Stimulated activated CD4-positive, alpha-beta T cell treated with anti-CD3 and anti-CD28 coated beads, Interleukin-15, amount 100 ng/mL, for 1 hour (primary cell): Measurements from ENCODE around the gene NOTCH2NLA.
"Not testable (repeated sequence)": the region's sequence is repeated elsewhere in the genome, so short reads cannot be mapped to it uniquely, and the experiment has no call there.

Source experiments
- DNase-seq, 2 donors: peaks; one replicate each; pipeline ENCODE4 v3.0.0-alpha.2; 2020; ENCODE audit warnings: low read depth in 1 of 2, low spot score in 1 of 2

Gene NOTCH2NLA

DNA sequence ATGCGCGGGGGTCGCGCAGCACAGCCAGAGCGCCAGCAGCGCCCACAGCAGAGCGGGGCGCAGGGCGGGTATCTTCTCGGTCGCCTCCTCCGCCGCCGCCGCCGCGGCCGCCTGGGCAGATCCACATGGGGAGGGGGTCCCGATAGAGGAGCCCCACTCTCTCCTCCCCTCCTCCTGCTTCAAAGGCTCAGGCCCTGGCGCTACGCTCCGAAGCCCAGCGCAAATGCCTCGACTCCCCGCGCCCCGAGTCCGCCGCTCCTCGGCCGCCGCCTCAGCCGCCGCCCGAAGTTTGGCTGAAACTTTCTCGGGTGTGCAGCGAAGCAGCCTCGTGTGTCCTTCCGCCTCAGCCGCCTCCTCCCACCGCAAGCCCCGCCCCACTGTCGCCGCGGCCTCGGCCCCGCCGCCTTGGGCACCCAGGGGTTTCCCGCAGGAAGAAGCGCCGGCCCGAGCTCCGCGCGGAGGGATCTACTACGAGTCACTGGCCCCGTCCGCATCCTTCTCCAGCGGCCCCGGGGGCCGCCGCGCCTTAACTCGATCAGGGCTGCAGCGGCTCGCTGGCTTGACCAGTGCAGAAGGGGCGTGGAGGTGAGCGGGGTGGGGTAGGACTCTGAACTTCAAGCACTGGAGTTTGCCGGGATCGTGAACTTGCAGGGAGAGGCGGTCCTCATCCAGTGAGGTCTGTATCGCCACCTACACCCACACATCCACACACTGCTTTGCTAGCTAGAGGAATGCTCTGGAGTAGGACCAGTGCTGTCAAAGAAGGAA is at the start of gene NOTCH2NLA:
Gene NOTCH2NLA (minus strand): TSS at position 312 of the 768 bp plus-strand sequence. CDS start 39,684 bp downstream, outside the sequence.
- peak; percentile 3 to 25 for DNase-seq

DNA sequence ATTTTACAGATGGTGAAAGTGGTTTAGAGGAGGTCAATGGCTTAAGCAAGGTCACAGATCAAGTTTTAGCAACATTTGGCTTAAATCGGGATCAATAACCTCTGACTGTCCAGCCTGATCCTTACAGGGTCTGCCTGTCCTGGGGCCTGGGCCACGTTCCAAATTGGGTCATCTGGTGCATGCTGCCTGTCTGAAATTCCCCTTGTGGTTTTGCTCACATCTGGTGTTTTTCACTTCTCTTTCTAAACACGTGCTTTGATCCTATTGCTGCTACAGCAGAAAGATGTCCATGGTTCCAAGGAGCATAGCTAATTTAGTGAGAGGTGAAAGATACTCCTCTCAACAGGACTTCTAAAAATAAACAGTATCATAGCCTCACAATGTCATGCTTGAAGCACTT is 49.5 kb upstream of the NOTCH2NLA start:
- not testable (repeated sequence) for DNase-seq

GRCh38 chr1:146277087-146277486 is 48.3 kb upstream of the NOTCH2NLA start:
- DNase-seq, result not testable (repeated sequence)

DNA sequence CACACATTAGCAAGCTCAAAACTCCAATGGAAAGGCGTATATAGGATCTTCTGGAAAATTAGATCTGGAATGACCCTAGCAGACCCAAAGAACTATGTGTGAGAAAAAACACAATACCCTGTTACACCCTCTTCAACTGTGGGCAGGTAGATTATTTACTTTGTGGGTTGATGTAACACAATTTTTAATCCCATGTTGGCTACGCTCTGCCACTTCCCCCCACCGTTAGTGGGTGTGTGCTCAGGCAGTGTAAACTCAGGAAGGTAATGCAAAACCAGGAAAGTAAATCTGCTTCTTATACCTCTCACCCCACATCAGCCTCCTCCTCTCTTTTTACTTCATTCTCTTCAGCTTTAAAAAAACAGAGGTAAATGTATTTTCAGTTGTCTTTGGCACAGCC is 45.3 kb upstream of the NOTCH2NLA start:
- DNase-seq, result not testable (repeated sequence)

DNA sequence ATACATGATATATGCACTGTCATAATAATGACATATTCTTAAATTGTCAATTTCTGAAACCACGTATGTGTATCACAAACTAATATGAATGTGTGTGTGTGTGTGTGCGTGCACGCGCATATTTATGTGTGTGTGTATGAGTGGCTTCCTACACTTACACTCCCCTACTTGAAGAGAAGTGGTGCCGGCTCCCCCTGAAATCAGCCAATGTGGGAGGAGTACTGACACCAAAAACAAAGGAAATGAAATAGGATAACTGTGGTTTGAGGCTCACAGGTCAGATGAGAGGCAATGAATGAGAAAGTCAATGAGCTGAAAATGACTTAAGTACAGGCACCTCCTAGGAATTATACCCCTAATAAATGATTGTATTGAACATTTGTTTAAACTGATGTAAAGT is 44.4 kb upstream of the NOTCH2NLA start:
- not testable (repeated sequence) for DNase-seq

GRCh38 chr1:146272734-146273133 is 43.9 kb upstream of the NOTCH2NLA start:
- not testable (repeated sequence) for DNase-seq

DNA sequence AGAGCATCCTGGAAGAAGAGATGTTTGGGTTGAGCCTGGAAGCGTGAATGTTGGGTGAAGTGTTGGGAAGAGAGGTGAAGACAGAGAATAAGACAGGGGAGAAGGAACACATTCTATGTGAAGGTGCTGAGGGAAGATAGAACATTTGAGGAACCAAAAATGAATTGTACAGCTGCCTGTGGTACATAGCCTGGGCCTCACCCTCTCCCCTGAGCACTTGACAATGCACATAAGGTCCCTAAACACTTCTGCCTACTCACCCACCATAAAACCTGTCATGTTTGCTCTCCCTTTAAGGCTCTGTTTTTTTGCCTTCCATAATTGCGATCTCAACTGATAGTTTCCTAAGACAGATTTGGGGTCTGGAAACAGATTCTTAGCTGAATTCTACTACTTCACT is 43.2 kb upstream of the NOTCH2NLA start:
- not testable (repeated sequence) for DNase-seq

- DNase-seq, result not testable (repeated sequence)
Measured at GRCh38 chr1:146270129-146270528, 41.3 kb upstream of the NOTCH2NLA start.

DNA sequence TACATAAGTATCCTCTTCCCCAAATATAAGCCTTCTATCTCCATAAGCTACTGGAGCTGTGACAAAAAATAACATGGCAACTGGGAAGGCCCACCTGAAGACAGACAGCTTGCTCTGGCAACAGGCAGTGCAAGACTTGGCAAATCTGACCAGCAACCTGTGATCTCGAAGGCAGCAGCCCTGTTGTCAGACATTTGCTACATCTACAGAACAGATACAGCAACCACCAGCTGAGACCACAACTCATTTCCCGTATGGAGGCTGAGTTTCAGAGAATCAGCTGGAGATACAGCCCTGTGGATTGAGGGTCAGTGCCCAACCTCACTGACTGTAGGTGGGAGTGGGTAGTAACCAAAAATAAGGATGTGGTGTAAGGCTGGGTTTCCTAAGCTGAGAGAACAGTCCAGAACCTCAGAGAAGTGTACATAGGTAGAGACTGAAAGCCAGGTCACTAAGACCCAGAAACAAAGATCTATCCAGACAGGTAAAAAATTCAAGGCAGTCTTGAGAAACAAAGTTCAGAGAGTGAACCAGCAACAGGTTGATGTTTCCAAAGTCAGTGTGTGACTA is 37.4 kb upstream of the NOTCH2NLA start:
- DNase-seq, result not testable (repeated sequence)

GRCh38 chr1:146264761-146265160 is 35.9 kb upstream of the NOTCH2NLA start:
- DNase-seq, result not testable (repeated sequence)

GRCh38 chr1:146260006-146260730 is 31.3 kb upstream of the NOTCH2NLA start:
- DNase-seq, result not testable (repeated sequence)

DNA sequence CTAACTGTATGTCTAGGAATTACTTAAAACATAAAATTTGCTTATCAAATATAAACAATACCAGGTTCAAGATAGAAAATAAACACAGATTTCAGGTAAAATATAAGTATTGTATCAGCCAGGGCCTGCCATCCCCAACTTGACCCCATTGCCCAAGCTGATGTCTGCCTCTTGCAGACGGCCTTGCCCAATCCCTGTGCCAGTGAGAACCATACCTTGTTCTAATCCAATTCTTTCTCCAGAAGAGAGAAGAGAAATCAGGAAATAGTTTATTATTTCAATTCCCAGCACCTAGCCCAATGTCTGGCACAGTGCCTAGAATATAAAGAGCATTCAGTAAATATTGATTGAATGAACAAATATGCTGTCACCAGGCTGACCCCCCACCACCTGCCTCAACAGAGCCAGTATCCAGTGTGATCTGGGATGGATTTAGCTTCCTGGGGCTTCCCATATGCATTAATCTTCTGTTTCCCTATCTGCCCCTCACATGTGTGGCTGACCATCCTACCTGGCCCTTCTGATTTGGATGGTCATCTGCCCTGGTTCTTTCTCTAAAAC is 29.3 kb upstream of the NOTCH2NLA start:
- not testable (repeated sequence) for DNase-seq

DNA sequence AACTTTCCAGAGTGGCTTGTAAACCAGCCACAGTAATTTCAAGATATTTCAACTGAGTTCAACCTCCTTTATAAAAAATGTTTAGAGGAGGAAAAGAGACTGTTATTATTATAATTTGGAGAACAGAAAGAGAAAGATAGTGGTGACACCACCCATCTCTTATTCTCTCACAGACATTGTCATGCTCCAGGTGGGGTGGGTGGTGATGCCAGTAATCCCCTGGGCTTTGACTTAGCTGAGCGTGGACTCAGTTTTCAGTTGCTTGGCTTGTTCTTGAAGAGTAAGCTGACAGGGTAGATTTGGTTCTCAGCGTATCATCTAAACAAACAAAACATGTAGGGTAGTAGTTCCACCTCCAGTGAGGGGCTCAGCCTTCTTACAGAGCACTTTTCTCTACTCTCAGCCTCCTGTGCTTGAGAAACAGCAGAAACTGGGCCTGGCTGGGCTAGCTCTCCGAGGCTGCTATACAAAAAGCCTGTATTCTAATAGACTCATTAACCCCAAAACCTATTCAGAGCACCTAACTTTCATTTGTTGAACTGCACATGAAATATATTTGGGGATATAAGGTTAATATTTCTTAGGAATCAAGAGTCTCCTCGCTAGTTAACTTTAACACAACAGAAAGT is 25.9 kb upstream of the NOTCH2NLA start:
- not testable (repeated sequence) for DNase-seq

- not testable (repeated sequence) for DNase-seq
Measured at GRCh38 chr1:146253249-146253855, 24.5 kb upstream of the NOTCH2NLA start.

GRCh38 chr1:146251523-146251922 is 22.7 kb upstream of the NOTCH2NLA start:
- not testable (repeated sequence) for DNase-seq

DNA sequence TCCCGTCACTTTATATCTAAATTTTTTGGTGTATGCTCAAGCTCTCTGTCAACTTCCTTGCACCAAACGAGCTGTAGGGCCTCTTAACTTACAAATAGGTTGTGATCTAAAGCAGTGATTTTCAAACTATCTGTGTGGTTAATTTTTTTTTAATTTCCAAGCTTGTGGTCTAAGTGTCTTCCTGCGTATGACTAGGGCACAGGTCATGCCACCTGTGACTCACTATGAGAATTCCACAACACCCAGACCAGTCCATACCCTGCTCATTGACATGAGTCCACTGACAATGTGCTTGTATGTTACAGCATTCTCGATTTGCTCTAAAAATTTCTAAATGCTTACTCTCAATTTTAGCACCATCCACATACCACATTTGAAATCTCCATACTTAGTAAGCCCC is 19.8 kb upstream of the NOTCH2NLA start:
- DNase-seq, result not testable (repeated sequence)

DNA sequence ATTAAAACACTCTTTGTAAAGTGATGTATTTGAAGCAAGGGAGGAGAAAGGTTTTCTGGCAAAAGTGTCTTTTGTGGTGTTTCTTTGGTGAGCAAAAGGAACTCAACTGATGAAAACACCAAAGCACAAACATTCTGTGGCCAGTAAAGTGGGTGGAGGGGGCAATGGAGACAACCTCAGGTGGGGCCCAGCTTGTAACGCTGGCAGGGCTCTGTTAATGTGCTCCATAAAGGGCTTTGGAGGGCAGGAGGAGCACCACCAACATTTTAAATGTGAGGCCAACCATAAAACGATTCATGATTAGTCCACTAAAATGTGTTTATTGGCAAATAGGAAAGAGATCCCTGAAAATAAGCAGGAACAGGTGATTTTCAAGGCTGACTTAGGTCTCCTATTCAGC is 7.8 kb upstream of the NOTCH2NLA start:
- not testable (repeated sequence) for DNase-seq

- DNase-seq, result not testable (repeated sequence)
Measured at GRCh38 chr1:146236026-146236601, 7.3 kb upstream of the NOTCH2NLA start.

GRCh38 chr1:146228144-146228682 is 608 bp downstream of the NOTCH2NLA start:
- DNase-seq, result peak in 1 of 2 donors; percentile 1

GRCh38 chr1:146174531-146174930 is 54.3 kb downstream of the NOTCH2NLA start:
- not testable (repeated sequence) for DNase-seq
